Subcutaneous abdominal adipose tissue (tissue), 5 donors: ENCODE data around the gene PBXIP1.

ENCODE experiments used
- H3K27ac ChIP-seq: one replicate; pipeline ENCODE4 v1.7.0; 2013; ENCODE audit warnings: low read depth, mild to moderate bottlenecking, inconsistent platforms, low read length, moderate library complexity
- H3K27me3 ChIP-seq, 5 donors: one replicate each; pipeline ENCODE4 v1.7.0; 2013; ENCODE audit warnings: low read length in 5 of 5, inconsistent platforms in 1 of 5; ENCODE audit not compliant: control insufficient read depth in 5 of 5, insufficient read depth in 4 of 5
- H3K36me3 ChIP-seq, 5 donors: one replicate each; pipeline ENCODE4 v1.7.0; 2013; ENCODE audit warnings: low read length in 5 of 5; ENCODE audit not compliant: control insufficient read depth in 5 of 5, insufficient read depth in 5 of 5
- H3K4me1 ChIP-seq, 5 donors: one replicate each; pipeline ENCODE4 v1.7.0; 2013; ENCODE audit warnings: low read length in 5 of 5, mild to moderate bottlenecking in 3 of 5, moderate library complexity in 1 of 5; ENCODE audit not compliant: control insufficient read depth in 5 of 5, insufficient read depth in 5 of 5
- H3K4me3 ChIP-seq, 5 donors: one replicate each; pipeline ENCODE4 v1.7.0; 2013; ENCODE audit warnings: low read length in 5 of 5, low read depth in 1 of 5
- H3K9ac ChIP-seq, 5 donors: one replicate each; pipeline ENCODE4 v1.7.0; 2013; ENCODE audit warnings: low read length in 5 of 5, mild to moderate bottlenecking in 4 of 5, moderate library complexity in 3 of 5
- H3K9me3 ChIP-seq, 5 donors: one replicate each; pipeline ENCODE4 v1.7.0; 2013; ENCODE audit warnings: low read length in 5 of 5; ENCODE audit not compliant: control insufficient read depth in 5 of 5
- donor health status: healthy.
- donor health status: healthy.
- donor health status: healthy.
- donor health status: healthy.
- donor health status: healthy.

The PBXIP1 gene

GRCh38 chr1:154945962-154946850 is 9.7 kb downstream of the PBXIP1 start:
- H3K36me3 ChIP-seq: peaks cover 0 to 47% (median 31%) of the 10 kb centered on the region in 5 donors
- H3K27ac ChIP-seq: no peak overlapping the region
- peaks cover 21 to 53% (median 52%) of the 10 kb centered on the region in 5 donors for H3K4me1 ChIP-seq
- no peaks in the 10 kb centered on the region for H3K9me3 ChIP-seq
- H3K4me3 ChIP-seq: no peak overlapping the region
- H3K9ac ChIP-seq: no peak overlapping the region
- no peaks in the 10 kb centered on the region for H3K27me3 ChIP-seq

DNA sequence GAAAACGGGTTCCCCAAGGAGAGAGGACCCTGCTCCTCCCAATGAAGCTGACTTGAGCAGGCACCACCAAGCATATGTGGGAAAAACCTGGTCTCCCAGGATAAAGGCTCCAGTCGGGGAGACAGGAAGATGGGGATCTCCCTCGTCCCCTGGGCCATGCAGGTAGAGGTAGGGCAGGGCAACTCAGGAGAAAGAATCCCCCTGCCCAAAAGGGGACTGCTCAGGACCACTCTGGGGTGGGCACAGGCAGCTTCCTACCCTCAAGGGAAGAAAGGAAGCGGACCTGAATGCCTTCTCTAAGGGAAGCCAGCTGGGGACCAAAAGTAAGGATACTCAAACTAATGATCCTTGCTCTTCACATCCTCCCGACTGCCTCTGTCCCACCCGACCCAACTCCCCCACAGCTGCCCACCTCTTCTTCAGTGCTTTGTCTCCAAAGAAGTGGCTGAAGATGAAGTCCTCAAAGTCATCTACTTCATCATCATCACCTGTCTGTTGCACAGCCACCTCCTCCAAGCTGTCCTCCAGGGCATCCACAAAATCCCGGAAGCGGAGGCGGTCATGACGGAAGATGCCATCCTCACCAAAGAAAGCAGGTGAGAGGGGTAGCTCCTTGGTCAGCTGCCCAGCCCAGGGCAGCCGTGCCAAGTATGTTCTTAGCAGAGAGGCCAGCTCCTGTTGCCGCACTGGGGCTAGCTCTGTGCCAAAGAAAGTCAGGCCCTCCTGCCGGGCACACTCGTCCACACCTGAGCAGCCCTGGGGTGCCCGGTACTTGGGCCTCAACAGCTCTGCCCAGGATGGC is 10.5 kb downstream of the PBXIP1 start:
- Histone ChIP-seq H3K9me3 (no peaks in the 10 kb centered on the region), H3K27me3 (no peaks in the 10 kb centered on the region), H3K4me1 (peaks cover 21 to 61% (median 61%) of the 10 kb centered on the region in 5 donors), H3K4me3 (peak overlapping the region in 2 of 5 donors; percentile 17 to 23), H3K27ac (peak overlapping the region; percentile 74), H3K9ac (peak overlapping the region in 1 of 5 donors; percentile 20), H3K36me3 (peaks cover 0 to 38% (median 22%) of the 10 kb centered on the region in 5 donors)

- peak overlapping the region in 1 of 5 donors; percentile 23 for H3K4me3 ChIP-seq
- peak overlapping the region; percentile 74 for H3K27ac ChIP-seq
- H3K9ac ChIP-seq: peak overlapping the region; percentile 16 to 72 (median 52)
- H3K4me1 ChIP-seq: peaks cover 21 to 67% (median 66%) of the 10 kb centered on the region in 5 donors
- H3K9me3 ChIP-seq: no peaks in the 10 kb centered on the region
- no peaks in the 10 kb centered on the region for H3K27me3 ChIP-seq
- H3K36me3 ChIP-seq: peaks cover 0 to 36% (median 21%) of the 10 kb centered on the region in 5 donors
Observed at GRCh38 chr1:154944401-154945159, 11.3 kb downstream of the PBXIP1 start.

GRCh38 chr1:154943649-154944400 is 12.1 kb downstream of the PBXIP1 start:
- Histone ChIP-seq H3K4me3 (no peak overlapping the region), H3K9me3 (no peaks in the 10 kb centered on the region), H3K27me3 (no peaks in the 10 kb centered on the region), H3K27ac (peak overlapping the region; percentile 74), H3K36me3 (peaks cover 0 to 36% (median 21%) of the 10 kb centered on the region in 5 donors), H3K9ac (peak overlapping the region; percentile 16 to 72 (median 52)), H3K4me1 (peaks cover 21 to 67% (median 66%) of the 10 kb centered on the region in 5 donors)

DNA sequence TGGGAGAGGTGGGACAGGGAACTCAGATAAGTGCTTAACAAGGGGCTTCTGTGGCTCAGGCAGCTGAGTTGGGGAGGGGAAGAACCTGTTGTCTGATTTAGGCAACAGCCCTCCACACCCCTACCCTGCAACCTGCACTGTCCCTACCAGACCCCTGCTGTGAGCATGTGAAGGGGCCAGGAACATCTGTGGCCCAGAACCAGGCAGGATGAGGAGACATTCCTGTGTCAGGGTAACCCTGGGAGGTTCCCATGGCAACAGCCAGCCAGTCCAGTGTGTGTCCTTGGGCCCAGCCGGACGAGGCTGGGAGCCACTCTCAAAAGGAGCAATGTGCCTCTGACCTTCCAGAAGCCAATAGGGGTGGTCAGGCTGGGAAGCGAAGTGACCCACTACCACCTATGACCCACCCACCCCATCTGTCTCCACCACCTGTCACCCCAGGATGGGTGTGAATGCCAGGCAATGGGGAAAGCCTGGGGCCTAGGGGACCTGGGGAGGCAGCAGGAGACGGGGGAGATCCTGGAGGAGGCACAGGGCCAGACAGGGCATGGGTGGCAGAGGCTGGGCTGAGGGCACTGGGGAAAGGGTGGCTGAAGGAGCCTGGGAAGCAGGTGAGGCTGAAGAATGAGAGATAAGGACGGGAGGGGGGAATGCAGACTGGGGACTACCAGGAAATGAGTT is 14.4 kb downstream of the PBXIP1 start:
- Histone ChIP-seq H3K4me1 (peaks cover 21 to 77% (median 73%) of the 10 kb centered on the region in 5 donors), H3K27me3 (no peaks in the 10 kb centered on the region), H3K9me3 (no peaks in the 10 kb centered on the region), H3K4me3 (no peak overlapping the region), H3K36me3 (peaks cover 0 to 15% (median 6%) of the 10 kb centered on the region in 5 donors), H3K9ac (peak overlapping the region; percentile 45 to 63 (median 52)), H3K27ac (peak overlapping the region; percentile 74)

GRCh38 chr1:154940651-154941194 is 15.2 kb downstream of the PBXIP1 start:
- H3K4me3 ChIP-seq: no peak overlapping the region
- peak overlapping the region; percentile 74 for H3K27ac ChIP-seq
- H3K36me3 ChIP-seq: peaks cover 0 to 7% (median 2%) of the 10 kb centered on the region in 5 donors
- peaks cover 21 to 78% (median 73%) of the 10 kb centered on the region in 5 donors for H3K4me1 ChIP-seq
- no peaks in the 10 kb centered on the region for H3K9me3 ChIP-seq
- no peaks in the 10 kb centered on the region for H3K27me3 ChIP-seq
- H3K9ac ChIP-seq: peak overlapping the region in 1 of 5 donors; percentile 3

DNA sequence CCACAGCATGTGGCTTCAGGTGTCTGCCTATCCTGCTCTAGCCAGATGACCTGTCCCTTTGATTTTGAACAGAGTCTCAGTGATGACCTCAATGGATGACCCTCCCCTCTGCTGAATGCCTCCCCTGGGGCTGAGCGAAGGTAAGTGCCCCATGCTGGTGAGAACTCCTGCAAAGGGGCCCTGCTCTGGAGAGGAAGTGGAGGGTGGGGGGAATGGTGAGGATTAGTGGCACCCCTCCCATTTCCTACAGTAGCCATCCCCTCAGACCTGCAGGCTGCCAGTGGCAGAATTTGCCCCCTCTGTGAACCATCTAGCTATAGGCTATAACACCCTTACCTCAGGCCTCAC is 15.7 kb downstream of the PBXIP1 start:
- no peaks in the 10 kb centered on the region for H3K27me3 ChIP-seq
- peaks cover 0 to 4% (median 2%) of the 10 kb centered on the region in 5 donors for H3K36me3 ChIP-seq
- H3K27ac ChIP-seq: peak overlapping the region; percentile 74
- H3K9ac ChIP-seq: no peak overlapping the region
- peaks cover 21 to 77% (median 70%) of the 10 kb centered on the region in 5 donors for H3K4me1 ChIP-seq
- no peaks in the 10 kb centered on the region for H3K9me3 ChIP-seq
- H3K4me3 ChIP-seq: no peak overlapping the region

DNA sequence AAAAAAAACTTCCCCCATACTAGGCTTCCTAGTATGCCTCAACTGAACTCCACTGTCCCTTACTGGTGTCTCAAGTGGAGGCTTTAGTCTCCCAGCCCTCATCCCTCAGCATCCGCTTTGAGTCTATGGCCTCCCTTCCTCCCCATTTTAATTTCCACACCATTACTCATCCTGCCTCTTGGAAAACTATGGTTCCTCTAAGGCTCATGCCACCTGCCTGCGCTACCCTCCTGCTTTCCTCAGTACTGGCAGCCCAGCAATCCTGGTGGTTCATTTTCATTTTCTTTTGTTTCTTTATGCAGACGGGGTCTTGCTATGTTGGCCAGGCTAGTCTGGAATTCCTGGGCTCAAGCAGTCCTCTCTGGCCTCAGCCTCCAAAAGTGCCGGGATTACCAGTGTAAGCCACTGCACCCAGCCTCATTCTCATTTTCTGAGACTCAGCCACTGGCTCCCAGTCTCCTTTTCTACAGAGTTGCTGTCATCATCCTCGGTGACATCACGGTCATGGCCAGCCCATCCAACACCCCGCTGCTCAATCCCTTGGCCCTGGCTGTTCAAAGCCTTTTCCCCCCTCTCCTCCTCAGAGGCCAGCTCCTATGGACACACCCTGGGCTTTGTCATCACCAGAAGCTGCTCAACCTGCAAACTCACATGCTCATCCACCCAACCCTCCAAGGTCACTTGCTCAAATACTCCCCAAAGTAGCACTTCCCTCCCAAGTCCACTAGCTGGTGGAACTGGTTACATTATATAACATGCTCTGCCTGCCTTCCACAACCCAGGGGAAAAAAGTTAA is 17.1 kb downstream of the PBXIP1 start:
- Histone ChIP-seq H3K4me1 (peaks cover 13 to 66% (median 59%) of the 10 kb centered on the region in 5 donors), H3K27ac (peak overlapping the region; percentile 100), H3K4me3 (no peak overlapping the region), H3K27me3 (no peaks in the 10 kb centered on the region), H3K9ac (no peak overlapping the region), H3K9me3 (no peaks in the 10 kb centered on the region), H3K36me3 (no peaks in the 10 kb centered on the region)
